A549 (cell line): ENCODE measurements around the gene ZNF446.
A peak's percentile ranks its signal among the peaks of the same experiment; 100 is the strongest.

ENCODE experiments used
- BHLHE40 ChIP-seq: IDR thresholded peaks from 2 replicates; pipeline ENCODE4 v1.6.1; 2012; ENCODE audit warnings: low read depth, low read length, inconsistent platforms
- CEBPB ChIP-seq, 2 experiments: fragments of >200 bp in 1 of 2; sonication (Bioruptor Twin) in 1 of 2; formaldehyde crosslinking in 1 of 2; IDR thresholded peaks; 2 replicates each; pipeline ENCODE4 v1.6.1; 2012 to 2016
- CTCF ChIP-seq: fragments of >200 bp; sonication (Bioruptor Twin); formaldehyde crosslinking; IDR thresholded peaks from 3 replicates; pipeline ENCODE4 v1.5.1; 2016
- ELK1 ChIP-seq: fragments of 150-350 bp; IDR thresholded peaks from 2 replicates; pipeline ENCODE4 v1.6.1; 2014; ENCODE audit warnings: low read depth, mild to moderate bottlenecking, low read length
- MAFK ChIP-seq: fragments of 450-650 bp; IDR thresholded peaks from 2 replicates; pipeline ENCODE4 v1.6.1; 2014; ENCODE audit not compliant: partially characterized antibody
- MAX ChIP-seq: IDR thresholded peaks from 2 replicates; pipeline ENCODE4 v1.6.1; 2012
- MAZ ChIP-seq: fragments of 150-350 bp; IDR thresholded peaks from 2 replicates; pipeline ENCODE4 v1.6.1; 2014; ENCODE audit warnings: antibody characterized with exemption, low read depth, low read length, borderline replicate concordance
- NR3C1 ChIP-seq: fragments of >200 bp; sonication (Bioruptor Twin); formaldehyde crosslinking; IDR thresholded peaks from 3 replicates; pipeline ENCODE4 v1.6.1; 2017
- POLR2A ChIP-seq: IDR thresholded peaks from 2 replicates; pipeline ENCODE4 v1.6.1; 2012; ENCODE audit warnings: mild to moderate bottlenecking, low read length
- POLR2AphosphoS2 ChIP-seq: conservative IDR thresholded peaks from 2 replicates; pipeline ENCODE4 v1.6.1; 2012; ENCODE audit warnings: low read length, improper control_type of control experiment, inconsistent platforms
- SMC3 ChIP-seq: fragments of >200 bp; sonication (Bioruptor Twin); formaldehyde crosslinking; IDR thresholded peaks from 3 replicates; pipeline ENCODE4 v1.6.1; 2018; ENCODE audit warnings: inconsistent platforms
- USF2 ChIP-seq: fragments of 450-650 bp; IDR thresholded peaks from 2 replicates; pipeline ENCODE4 v1.6.1; 2014; ENCODE audit warnings: antibody characterized with exemption
- ZC3H11A ChIP-seq: fragments of 450-650 bp; IDR thresholded peaks from 2 replicates; pipeline ENCODE4 v1.6.1; 2014; ENCODE audit warnings: antibody characterized with exemption, mild to moderate bottlenecking

- TF ChIP-seq CTCF, result peak; percentile 14; the same call in 1 of the 3 replicates
- no peak for TF ChIP-seq MAZ
- TF ChIP-seq POLR2AphosphoS2, result no peak
- TF ChIP-seq NR3C1, result no peak
- no peak for TF ChIP-seq ELK1
- TF ChIP-seq MAX, result no peak
- no peak for TF ChIP-seq POLR2A
- TF ChIP-seq MAFK, result no peak
- no peak for TF ChIP-seq BHLHE40
- no peak for TF ChIP-seq SMC3
- TF ChIP-seq ZC3H11A, result no peak
- no peak for TF ChIP-seq USF2
- no peak for TF ChIP-seq CEBPB (IDR thresholded peaks at IDR 0.05)
Measured at GRCh38 chr19:58516964-58517833, 41.0 kb downstream of the ZNF446 start.
